ENCODE data around the gene TMEM203.

TMEM203 gene

DNA sequence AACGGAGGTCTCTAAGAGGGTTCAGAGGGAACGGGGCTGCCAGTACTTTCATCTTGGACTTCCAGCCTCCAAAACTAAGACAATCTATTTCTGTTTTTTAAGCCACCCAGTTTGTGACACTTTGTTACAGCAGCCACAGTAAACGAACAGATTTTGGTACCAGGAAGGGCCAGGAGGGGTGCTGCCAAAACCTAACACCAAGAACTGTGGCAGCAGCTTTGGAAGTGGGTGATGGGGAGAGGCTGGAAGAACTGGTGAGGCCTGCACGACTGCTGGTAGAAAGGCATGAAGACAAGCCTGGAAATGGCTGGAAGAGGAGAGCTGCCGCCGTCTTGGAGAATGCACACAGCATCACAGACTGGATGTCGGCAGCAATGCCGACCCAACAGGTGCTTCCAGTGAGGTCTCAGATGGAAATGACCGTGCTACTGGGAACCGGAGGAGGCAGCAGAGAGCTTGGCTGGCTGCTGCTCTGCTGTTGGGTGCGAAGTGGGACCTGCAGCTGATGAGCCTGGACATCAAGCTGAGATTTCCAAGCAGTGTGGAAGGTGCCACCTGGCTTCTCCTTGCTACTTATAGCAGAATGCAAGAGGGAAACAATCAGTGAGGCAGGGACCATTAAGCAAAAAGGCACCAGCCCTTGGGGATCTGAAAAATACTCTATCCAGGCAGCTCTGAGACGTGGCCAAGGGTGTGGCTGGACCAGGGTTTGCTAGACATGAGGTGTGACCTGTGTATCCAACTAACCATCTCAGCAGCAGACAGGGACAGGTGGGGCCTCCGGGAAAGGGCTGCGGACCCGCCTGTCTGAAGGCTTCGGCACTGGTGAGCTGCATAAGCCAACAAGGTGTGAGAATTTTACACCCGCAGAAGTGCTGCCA, 28.9 kb downstream of the TMEM203 start:
- peak; percentile 44 for DNase-seq

DNA sequence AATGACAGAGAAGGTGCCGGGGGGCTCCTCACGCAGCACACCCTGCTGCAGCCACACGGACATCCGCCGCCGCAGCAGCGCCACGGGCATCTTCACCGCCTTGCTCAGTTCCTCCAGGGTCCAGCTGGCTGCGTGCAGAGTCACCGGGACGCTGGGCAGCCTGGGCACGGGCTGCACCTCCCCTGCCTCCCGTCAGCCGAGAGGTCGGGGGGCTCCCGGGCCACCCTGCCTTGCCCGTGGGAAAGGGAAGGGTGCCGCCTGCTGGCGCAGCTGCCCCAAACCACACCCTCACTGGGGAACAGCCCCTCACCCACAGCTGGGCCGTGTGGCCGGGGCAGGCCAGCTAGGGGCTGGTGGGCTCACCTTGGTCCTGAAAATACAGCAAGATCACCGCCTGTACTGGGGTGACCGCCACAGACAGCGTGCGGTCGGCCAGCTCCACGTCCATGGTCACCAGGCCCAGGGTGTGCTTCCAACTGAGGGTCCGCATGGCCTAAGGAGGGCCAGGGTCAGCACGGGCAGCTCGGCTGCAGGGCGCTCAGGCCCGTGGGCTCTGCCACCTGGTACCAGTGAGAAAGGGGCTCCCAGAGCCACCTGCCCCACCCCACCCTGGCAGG, 30.0 kb downstream of the TMEM203 start:
- no peak for DNase-seq

DNA sequence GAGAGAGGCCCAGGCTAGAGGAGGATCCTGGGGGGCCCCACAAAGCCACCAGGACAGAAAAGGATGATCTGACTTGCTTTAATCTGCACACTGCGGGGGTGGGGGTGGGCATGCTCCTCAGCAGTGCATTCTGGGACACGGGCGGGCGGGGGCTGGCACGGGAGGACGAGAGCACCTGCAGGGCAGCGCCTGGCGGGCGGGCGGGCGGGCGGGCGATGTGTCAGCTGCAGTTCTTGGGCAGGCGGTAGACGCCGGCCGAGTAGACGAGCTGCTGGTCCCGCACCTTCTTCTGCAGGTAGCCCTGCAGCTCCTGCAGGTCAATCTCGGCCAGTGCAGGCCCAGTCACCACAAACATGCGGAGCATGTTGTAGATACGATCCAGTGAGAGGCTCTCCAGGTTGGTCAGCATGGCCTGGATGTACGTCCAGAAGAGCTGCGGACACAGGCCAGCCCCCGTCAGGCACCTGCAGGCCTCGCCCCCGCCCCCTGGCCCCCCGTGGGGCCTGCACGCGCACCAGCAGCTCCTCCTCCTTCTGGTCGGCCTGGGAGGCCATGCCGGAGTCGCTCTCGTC, 30.6 kb downstream of the TMEM203 start:
- no peak for DNase-seq

DNA sequence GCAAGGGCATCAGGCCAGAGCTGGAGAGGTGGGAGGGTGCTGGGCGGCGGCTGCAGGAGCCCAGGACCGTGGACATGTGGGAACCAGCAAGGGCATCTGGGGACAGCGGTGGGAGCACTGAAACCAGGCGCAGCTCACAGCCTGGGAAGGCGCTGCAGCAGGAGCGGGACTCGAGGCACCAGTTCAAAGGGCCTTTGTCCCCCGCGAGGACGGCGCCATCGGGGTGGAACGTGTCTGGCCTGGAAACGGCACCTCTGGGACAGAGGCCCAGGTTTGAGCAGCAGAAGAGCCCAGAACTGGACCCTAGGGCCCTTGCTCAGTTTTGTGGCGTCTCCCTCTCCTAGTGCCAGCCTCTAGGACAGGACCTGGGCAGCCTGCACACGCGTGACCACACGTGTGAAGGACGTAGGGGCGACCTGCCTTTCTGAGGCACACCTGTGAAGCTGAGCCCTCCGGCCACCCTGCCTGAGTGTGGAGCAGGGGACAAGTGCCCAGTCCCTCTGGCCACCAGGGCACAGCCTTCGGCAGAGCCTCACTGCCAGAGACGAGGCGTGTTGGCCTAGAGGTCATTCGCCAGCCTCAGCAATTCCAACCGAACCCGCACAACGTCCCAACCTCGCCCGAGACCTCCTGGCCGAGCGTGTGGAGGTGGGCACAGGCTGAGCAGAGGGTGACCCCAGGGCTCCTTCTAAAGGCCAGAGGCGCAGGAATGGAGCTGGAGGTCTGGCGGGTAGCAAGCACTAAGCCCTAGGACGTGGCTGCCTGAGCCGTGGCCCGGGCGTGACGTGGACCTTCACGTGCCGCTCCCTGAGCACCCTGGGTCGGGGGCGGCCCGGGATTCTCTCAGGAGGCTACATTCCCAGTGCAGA, 31.4 kb downstream of the TMEM203 start:
- no peak for DNase-seq

DNA sequence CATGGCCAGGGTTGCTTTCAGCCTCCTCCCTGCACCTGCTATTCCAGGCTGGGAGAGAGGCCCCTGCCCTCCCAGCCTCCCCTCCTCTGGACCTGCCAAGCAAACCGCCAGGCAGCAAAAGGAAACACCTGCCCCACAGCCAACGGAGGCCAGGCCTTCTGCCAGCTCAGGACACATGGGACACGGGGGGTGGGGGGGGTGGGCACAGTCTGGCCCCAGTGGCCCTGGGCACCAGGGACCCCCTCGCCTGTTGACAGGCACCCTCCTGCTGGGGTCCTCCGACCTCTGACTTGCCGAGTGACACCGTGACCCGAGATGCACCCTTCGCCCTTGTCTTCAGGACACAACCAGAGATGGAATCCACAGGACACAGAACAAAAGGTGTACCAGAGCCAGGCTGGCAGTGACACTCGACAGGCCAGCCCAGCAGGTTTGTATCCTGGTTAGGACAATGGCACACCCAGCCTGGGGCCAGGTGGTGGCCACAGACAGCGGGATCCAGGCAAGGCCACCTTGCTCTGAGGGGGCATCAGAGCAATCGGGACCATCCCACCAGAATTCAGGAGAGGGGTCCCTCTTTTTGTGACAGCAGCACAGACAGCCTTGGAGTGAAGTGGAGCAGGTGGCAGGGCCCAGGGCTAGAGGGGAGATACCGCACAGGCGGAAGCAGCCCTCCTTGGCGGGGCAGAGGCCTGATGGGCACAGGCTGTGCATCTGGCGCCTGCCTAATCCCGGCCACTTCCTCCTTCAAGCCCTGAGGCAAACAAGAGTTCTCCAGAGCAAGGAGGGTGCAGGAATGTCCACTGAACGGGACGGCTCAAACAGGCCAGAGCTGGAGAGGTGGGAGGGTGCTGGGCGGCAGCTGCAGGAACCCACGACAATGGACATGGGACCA, 32.3 kb downstream of the TMEM203 start:
- DNase-seq, result no peak

DNA sequence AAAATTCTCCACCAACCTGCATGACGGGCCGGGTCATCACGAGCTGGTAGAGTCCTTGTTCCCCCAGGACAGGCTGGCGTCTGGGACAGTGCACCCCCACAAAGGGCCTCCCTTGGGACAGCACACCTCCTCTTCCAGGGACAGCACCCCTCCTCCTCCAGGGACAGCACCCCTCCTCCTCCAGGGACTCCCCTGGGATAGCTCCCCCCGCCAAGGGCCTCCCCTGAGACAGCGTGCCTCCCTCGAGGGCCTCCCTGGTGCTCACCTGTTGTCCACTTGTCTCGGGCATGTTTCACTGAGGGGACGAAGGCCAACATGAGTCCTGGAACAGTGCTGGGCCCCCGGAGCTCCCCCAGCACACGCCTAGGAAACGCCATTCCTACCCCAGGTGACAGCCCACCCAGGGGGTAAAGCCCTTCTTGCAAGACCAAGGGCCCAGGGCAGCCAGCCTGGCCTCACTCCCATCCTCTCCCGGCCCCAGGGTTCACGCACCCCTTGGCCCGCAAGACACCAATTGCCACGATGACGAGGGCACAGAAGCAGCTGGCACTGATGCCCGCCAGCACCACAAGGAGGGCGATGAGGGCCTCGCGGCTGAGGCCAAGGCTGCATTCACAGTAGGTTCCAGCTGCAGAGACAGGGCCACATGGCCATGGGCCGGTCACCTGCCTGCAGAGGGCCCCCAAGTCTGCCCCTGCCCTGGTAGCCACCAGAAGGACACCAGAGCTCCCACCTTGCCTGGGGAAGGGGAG, 34.1 kb downstream of the TMEM203 start:
- no peak for DNase-seq

DNA sequence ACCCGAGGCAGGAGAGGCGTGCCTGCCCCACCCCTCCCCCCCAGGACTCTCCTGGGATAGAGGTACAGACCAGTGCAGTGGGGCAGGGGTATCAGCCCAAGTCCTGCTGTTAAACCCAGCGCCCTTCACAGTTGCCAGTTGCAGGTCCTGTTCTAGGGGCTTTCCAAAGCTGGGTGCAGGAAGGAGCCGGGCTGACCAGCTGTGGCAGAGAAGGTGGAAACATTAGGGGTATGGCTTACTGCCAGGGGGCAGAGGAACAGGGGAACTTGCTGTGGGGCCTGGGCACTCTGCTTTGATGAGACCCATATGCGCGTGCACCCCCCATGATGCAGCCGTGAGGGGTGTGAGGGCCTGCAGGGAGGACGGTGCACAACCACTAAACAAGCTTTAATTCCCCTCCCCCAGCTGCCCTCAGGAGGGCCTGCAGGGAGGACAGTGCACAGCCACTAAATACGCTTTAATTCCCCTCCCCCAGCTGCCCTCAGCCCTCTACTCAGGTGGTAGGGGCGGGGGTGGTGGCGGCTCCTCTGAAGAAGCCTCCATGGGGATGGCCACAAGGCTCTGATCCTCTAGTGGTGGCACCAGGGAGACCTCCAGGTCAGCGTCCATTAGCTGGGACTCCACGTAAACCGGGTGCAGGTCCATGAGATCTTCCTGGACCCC, 34.8 kb downstream of the TMEM203 start:
- no peak for DNase-seq

DNA sequence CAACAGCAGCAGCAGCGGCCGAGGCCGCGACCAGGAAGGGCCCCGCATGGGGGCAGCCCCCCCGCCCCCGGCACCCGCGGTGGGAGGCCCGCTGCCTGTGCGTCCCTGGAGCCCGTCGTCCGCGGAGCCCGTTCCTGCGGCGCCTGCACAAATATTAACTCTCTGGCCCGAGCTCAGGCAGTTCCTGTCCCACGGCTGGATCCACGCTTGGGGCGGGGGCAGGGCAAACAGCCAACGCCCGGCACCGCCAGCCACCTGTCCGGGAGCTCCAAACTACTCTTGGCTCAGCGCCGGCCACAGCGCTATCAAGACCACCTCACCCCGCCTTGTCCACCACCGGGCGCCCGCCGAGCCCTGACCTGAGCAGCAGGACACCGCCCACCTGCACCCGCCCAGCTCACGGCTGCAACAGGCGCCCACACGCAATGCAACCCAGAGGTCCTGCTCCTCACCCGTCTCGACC, 35.5 kb downstream of the TMEM203 start, which contains the start of gene LRRC26:
Gene LRRC26, minus strand, starts transcription at position 156 of the 463 bp plus-strand sequence. Its CDS starts 108 bp downstream, at position 48.
- no peak for DNase-seq

DNA sequence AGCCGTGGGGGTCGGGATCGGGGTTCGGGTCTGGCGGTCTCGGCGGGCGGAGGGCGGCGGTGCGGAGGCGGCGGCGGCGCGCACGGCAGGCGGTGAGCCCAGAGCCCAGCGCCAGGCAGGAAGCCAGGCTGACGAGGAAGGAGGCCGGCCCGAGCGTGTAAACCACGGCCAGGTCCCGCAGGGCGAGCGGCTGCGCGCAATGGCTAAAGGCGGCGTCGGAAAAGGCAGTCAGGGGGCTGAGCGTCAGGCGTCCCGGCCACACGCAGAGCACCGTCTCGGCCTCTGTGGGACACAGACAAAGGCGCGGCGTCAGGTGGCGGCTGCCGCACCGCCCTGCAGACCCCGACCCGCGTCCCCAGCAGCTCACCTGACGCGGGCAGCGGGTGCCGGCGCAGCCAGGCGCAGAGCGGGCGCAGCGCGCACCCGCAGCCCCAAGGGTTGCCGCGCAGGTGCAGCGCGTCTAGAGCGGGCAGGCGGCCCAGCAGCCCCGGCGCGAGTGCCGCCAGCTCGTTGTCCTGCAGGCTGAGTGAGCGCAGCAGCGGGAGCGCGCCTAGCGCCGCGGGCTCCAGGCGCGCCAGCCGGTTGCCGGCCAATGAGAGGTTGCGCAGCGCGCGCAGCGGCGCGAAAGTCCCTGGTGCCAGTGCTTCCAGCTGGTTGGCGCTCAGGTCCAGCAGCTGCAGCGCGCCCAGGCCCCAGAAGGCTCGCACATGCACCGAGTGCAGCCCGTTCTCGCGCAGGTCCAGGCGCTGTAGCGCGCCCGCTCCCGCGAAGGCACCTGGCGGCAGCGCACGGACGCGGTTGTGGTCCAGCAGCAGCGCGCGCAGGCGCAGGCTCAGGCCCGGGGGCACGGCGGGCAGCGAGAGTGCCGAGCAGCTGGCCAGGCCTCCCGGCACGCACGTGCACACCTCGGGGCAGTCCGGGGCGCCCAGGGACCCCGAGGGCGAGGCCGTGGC, 36.3 kb downstream of the TMEM203 start:
- DNase-seq, result peak; percentile 53

DNA sequence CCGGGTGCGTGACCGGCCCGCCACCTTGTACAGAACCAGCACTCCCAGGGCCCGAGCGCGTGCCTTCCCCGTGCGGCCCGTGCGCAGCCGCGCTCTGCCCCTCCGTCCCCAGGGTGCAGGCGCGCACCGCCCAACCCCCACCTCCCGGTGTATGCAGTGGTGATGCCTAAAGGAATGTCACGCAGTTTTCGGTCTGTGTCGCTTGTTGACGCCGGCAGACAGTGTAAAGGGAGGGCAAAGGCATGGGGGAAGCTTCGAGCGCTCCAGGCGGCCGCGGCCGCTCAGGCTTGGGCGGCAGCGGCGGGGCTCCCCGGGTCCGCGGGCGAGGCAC, 36.9 kb downstream of the TMEM203 start:
- no peak for DNase-seq

DNA sequence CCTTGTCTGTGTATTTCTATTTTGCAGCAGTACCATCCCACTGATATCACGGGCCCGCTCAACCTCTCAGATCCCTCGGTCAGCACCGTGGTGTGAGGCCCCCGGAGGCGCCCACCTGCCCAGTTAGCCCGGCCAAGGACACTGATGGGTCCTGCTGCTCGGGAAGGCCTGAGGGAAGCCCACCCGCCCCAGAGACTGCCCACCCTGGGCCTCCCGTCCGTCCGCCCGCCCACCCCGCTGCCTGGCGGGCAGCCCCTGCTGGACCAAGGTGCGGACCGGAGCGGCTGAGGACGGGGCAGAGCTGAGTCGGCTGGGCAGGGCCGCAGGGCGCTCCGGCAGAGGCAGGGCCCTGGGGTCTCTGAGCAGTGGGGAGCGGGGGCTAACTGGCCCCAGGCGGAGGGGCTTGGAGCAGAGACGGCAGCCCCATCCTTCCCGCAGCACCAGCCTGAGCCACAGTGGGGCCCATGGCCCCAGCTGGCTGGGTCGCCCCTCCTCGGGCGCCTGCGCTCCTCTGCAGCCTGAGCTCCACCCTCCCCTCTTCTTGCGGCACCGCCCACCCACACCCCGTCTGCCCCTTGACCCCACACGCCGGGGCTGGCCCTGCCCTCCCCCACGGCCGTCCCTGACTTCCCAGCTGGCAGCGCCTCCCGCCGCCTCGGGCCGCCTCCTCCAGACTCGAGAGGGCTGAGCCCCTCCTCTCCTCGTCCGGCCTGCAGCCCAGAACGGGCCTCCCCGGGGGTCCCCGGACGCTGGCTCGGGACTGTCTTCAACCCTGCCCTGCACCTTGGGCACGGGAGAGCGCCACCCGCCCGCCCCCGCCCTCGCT, 37.5 kb downstream of the TMEM203 start:
- DNase-seq, result no peak

DNA sequence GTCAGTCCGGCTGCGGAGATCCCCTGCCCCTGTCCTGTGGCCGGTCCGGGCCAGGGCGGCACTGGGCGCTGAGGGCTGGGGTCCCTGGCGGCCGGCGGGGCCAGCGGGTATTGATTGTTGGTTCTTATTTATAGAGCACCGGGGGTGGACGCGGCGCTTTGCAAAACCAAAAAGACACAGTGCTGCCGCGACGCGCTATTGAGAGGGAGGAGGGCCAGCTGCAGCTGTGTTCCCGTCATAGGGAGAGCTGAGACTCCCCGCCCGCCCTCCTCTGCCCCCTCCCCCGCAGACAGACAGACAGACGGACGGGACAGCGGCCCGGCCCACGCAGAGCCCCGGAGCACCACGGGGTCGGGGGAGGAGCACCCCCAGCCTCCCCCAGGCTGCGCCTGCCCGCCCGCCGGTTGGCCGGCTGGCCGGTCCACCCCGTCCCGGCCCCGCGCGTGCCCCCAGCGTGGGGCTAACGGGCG, 38.1 kb downstream of the TMEM203 start:
- DNase-seq, result no peak

DNA sequence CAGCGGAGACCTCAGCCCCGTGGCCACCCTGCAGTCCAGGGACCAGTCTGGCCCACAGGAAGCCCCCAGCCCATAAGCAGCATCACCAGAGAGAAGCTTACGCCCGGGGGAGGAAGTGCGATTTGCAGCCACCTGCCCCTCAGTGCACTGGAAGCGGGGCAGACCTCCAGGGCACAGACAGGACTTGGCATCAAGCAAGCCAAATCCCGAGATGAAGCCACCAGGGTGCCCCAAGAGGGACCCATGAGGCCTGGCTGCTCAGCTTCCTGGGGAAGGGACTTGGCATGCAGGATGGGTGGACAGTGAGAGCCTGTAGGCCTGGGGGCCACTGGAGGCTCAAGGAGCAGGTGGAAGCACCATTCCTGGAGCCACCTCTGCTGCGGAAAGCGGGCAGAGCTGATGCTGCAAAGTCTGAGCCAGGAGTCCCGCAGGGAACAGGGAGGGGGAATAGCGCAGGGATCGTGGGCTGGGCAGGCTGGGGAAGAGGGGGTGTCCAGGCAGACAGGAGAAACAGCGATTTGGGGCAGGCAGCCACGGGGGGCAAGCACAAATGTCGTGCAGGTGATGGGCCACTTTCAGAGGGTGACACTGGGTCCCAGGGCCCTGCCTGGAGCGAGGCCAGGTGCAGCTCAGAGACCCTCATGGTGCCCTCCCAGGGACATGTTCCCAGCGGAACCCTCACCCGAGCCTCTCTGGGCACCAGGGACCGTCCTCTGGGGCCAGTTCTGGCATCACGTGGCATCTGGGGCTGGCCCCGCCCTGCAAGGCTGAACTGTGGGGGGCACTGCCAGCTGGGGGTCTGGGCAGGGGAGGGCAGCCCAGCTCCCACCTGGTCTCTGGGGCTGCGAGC, 38.8 kb downstream of the TMEM203 start:
- DNase-seq, result no peak

DNA sequence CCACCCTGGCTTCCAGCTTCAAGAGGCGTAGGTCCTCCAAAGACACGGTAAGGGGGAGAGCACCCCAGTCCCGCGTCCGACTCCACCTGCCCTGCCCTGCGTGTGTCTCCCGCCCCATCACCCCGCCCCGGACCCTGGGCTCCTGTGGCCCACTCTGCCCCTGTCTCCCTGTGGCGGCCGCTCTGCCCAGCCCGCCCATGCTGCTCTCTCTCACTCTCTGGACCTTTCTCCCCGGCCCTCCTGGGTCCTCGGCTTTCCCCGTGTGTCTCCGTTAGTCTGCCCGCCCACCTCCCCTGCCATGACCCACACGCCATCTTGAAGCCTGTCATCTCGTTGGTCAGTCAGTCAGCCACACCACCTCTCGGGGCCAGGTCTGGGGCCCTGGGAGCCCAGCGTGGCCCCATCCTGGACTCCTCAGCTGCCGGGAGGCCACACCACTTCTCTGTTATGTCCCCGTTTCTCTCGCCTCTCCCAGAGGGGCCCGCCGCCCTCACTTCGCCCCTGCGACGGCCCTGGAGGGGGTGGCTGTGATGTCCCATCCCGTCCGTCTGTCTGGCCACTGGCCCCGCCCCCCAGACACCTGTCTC, 40.1 kb downstream of the TMEM203 start:
- no peak for DNase-seq

DNA sequence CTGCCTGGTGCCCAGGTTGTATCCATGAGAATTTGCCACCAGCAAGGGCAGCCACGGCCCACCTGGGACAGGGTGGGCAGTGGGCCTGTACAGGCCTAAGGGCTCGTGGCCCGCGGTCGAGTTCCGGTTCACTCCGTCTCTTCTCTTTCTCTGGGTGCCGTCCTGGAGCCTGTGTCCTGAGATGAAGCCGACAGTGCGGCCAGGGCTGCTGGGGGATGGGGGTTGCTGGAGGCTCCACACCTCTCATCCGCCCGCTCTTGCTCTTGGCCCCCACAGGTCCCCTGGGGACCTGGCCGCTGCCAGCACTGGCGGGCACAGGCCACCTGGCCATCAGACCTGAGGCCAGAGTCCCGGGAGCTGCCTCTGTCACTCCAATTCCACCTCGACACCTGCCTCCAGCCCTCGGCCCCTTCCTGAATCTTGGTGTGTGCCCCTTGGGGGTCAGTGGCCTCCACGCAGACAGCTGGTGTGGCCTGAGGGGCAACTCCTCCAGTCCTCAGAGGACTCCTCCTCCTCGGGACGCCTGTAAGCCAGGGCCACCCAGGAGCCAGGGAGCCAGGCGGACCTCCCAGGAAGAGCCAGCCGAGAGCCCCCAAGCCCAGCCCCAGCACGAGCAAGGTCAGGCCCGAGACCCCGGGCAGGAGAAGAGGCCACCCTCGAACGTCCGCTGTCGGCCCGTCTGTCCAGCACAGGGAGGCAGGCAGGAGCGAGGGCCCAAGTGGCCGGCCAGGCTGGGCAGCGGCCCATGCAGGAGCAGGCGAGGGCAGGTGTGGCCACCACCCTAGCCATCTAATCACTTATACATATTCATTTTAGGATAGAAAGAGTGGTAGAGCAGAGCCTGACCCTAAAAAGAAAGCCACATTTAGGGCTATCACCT, 40.8 kb downstream of the TMEM203 start:
- no peak for DNase-seq

DNA sequence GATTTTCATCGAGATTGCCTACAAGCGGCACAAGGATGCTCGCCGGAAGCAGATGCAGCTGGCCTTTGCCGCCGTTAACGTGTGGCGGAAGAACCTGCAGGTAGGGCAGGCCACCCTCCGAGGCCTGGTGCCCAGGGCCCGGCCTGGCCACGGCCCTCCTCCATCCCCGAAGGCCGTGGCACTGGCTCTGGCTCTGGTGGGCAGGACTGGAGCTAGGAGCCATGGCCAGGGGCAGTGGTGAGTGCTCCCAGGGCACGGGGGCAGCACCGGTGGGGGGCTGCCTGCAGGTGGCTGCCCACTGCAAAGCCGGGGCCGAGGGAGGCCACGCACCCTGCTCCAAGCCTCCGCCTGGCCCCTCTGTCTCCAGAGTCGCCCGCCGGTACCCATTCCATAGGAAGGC, 41.6 kb downstream of the TMEM203 start:
- DNase-seq, result no peak

All from activated CD4-positive, alpha-beta T cell treated with anti-CD3 and anti-CD28 coated beads, Interleukin-2, Interleukin-6, amounts not matched to agents 100 ng/mL and 50 ng/mL, durations not matched to agents 16 hours and 8 hours (primary cell).